Choroid plexus epithelial cell (primary cell): ENCODE data around the gene CD109.

ENCODE experiments used
- DNase-seq: peaks from one replicate; pipeline ENCODE4 v3.0.0-alpha.2; 2010; ENCODE audit warnings: low read depth
- H3K4me3 ChIP-seq: 2 replicates; pipeline ENCODE4 v1.5.1; 2011; ENCODE audit warnings: low read depth, mild to moderate bottlenecking, control low read depth, low read length, moderate library complexity
- CTCF ChIP-seq: conservative IDR thresholded peaks from 2 replicates; pipeline ENCODE4 v1.5.1; 2011; ENCODE audit warnings: low read depth, mild to moderate bottlenecking, control low read depth, inconsistent platforms, low read length, moderate library complexity

Gene CD109

GRCh38 chr6:73769976-73770375 is 74.0 kb downstream of the CD109 start:
- no peak for DNase-seq
- no peak for TF ChIP-seq CTCF
- no peak overlapping the region for H3K4me3 ChIP-seq

GRCh38 chr6:73774311-73774774 is 78.3 kb downstream of the CD109 start:
- no peak overlapping the region for H3K4me3 ChIP-seq
- TF ChIP-seq CTCF = no peak
- DNase-seq = peak; percentile 100

GRCh38 chr6:73779943-73780342 is 83.9 kb downstream of the CD109 start:
- DNase-seq = no peak
- TF ChIP-seq CTCF = no peak

GRCh38 chr6:73782911-73783310 is 86.9 kb downstream of the CD109 start:
- no peak for TF ChIP-seq CTCF
- no peak overlapping the region for H3K4me3 ChIP-seq
- peak; percentile 42 for DNase-seq

More at GRCh38 chr6:73779943-73780342, 83.9 kb downstream of the CD109 start:
- H3K4me3 ChIP-seq = no peak overlapping the region

GRCh38 chr6:73784726-73785505 is 88.9 kb downstream of the CD109 start:
- DNase-seq = no peak
- TF ChIP-seq CTCF = no peak
- no peak overlapping the region for H3K4me3 ChIP-seq

GRCh38 chr6:73790574-73790973 is 94.6 kb downstream of the CD109 start:
- H3K4me3 ChIP-seq = no peak overlapping the region
- no peak for DNase-seq
- TF ChIP-seq CTCF = no peak

GRCh38 chr6:73791336-73791735 is 95.3 kb downstream of the CD109 start:
- TF ChIP-seq CTCF = no peak
- DNase-seq = no peak

More at GRCh38 chr6:73791336-73791735, 95.3 kb downstream of the CD109 start:
- no peak overlapping the region for H3K4me3 ChIP-seq
